HG03354 (cell line): ENCODE results near the gene BPHL.

Experiments
- ATAC-seq: cut with Tn5 transposase; IDR thresholded peaks from one replicate; pipeline ENCODE4 v1.9.1; 2021; ENCODE audit warnings: mild to moderate bottlenecking; ENCODE audit not compliant: unreplicated experiment, poor library complexity, severe bottlenecking

Gene BPHL

DNA sequence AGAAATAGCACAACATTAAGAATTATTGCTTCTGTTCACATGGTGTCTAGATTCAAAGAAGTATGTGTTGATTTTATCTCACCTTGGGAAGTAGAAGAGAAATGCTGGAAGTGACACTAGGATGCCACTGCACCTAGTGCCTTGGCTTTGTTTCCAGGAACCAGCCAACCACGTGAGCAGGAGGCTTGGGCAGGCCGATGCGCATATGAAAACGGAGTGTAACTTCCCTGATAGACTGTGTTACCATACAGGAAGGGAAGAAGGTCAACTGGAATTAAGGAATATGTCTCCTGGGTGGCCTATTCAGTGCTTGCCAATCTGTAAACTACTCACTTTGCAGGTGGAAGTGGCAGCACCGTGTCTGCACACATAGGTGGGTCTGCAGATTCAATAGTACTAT, 80.9 kb downstream of the BPHL start:
- ATAC-seq = no peak

DNA sequence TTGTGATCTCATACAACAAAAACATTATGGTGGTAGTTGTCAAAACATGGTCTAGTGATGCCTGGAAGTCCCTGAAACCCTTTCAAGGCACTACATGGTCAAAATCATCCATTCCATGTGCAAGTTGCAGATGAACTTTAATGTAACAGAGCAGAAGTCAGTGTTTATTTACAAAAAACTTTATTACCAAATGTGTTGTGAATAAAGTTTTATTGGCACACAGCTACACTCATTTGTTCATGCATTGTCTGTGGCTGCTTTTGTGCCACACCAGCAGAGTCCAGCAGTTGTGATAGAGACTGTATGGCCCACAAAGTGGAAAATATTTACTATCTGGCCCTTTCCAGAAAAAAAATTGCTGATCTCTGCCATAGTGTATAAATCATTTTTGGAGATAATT, 82.2 kb downstream of the BPHL start:
- no peak for ATAC-seq

DNA sequence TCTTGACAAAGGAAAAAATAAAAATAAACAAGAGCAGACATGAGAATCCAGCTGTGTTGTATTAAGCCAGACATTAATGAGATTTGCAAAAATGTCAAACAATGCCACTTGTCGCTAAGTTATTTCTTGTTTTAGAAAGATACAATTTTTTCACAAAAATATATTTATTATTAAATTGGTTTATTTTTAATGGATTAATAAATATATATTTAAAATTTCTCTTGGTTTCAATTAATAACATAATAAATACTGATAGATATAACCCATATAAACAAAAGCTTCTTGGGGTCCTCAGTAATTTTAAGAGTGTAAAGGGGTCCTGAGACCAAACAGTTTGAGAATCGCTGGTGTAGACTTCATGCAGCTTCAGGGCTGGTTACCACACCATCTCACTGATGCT, 82.9 kb downstream of the BPHL start:
- no peak for ATAC-seq
